Activated CD8-positive, alpha-beta memory T cell treated with anti-CD3 and anti-CD28 coated beads, Interleukin-2, amount 50 U/mL, for 48 hours (primary cell): ENCODE data around the gene GPRIN1.
"Not testable (repeated sequence)": the region's sequence is repeated elsewhere in the genome, so short reads cannot be mapped to it uniquely, and the experiment has no call there.

Source experiments
- DNase-seq: peaks from one replicate; pipeline ENCODE4 v3.0.0-alpha.2; 2020

Gene GPRIN1

GRCh38 chr5:176620333-176620981 is 10.5 kb upstream of the GPRIN1 start:
- no peak for DNase-seq

- DNase-seq, result no peak
Measured at GRCh38 chr5:176619569-176620332, 9.8 kb upstream of the GPRIN1 start.

GRCh38 chr5:176619203-176619568 is 9.2 kb upstream of the GPRIN1 start:
- peak; percentile 91 for DNase-seq

- no peak for DNase-seq
Measured at GRCh38 chr5:176618783-176619182, 8.8 kb upstream of the GPRIN1 start.

- DNase-seq, result no peak
Measured at GRCh38 chr5:176616511-176616910, 6.6 kb upstream of the GPRIN1 start.

- no peak for DNase-seq
Measured at GRCh38 chr5:176614805-176615478, 5.0 kb upstream of the GPRIN1 start.

- no peak for DNase-seq
Measured at GRCh38 chr5:176612855-176613254, 2.9 kb upstream of the GPRIN1 start.

GRCh38 chr5:176612008-176612407 is 2.1 kb upstream of the GPRIN1 start:
- DNase-seq, result no peak

GRCh38 chr5:176611435-176611834 is 1.5 kb upstream of the GPRIN1 start:
- DNase-seq, result peak; percentile 80

GRCh38 chr5:176610435-176610773 is 448 bp upstream of the GPRIN1 start:
- no peak for DNase-seq

- no peak for DNase-seq
Measured at GRCh38 chr5:176608937-176609723, 826 bp downstream of the GPRIN1 start.

- no peak for DNase-seq
Measured at GRCh38 chr5:176608142-176608705, 1.7 kb downstream of the GPRIN1 start.

GRCh38 chr5:176606875-176607274 is 3.1 kb downstream of the GPRIN1 start:
- DNase-seq, result no peak

- DNase-seq, result no peak
Measured at GRCh38 chr5:176606032-176606431, 3.9 kb downstream of the GPRIN1 start.

GRCh38 chr5:176603091-176603490 is 6.9 kb downstream of the GPRIN1 start:
- no peak for DNase-seq

GRCh38 chr5:176601901-176602482 is 8.0 kb downstream of the GPRIN1 start:
- no peak for DNase-seq

GRCh38 chr5:176599749-176600430 is 10.1 kb downstream of the GPRIN1 start:
- not testable (repeated sequence) for DNase-seq

GRCh38 chr5:176597417-176598389 is 12.3 kb downstream of the GPRIN1 start:
- DNase-seq, result no peak

GRCh38 chr5:176596689-176597416 is 13.1 kb downstream of the GPRIN1 start:
- DNase-seq, result peak; percentile 82

- no peak for DNase-seq
Measured at GRCh38 chr5:176596069-176596644, 13.8 kb downstream of the GPRIN1 start.
